ENCODE measurements around the gene TCEANC2. TPM values are rescaled to one million over a fixed set of nuclear protein-coding genes. Genes with fewer than 3 reads are reported as not detected.

TCEANC2 gene
- polyA plus RNA-seq, 1 experiment: 4.1 TPM

DNA sequence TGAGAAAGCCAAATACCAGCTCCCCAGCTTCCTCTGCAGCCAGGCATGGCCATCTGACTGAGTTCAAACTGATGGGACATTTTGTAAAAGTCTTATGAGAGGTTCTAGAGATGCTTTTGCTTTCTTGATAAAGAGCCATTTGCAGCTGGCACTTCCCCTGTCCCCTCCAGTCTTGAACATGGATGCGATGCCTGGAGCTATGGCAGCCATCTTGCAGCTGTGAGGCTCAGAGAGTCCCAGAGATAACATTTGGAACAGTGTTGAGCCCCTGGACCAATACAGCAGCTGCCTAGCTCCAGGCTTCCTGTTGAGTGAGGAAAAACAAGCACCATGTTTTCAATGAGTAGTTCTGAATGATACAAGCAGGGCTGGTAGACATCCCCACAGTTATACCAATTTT lies 85.6 kb downstream of the TCEANC2 start:
- Histone ChIP-seq H3K4me3 (ENCODE audit: low read depth, low read length) (no peak overlapping the region), H3K36me3 (ENCODE audit: control insufficient read depth, insufficient read depth, low read length) (no peaks in the 10 kb centered on the region), H3K27me3 (ENCODE audit: control insufficient read depth, insufficient read depth, low read length) (peaks cover 2% of the 10 kb centered on the region; the same call in 1 of the 2 replicates)
- no peak for DNase-seq (ENCODE audit: low read depth)
- CTCF ChIA-PET: interaction anchor here (0.9 to 1.7 kb wide), 2 partner anchors 13 to 16 kb away, joined by 4 read pairs; no protein-coding TSS in a partner anchor
- no peak for TF ChIP-seq CTCF (IDR thresholded peaks at IDR 0.05; ENCODE audit: insufficient read depth, low read depth, low read length)
- POLR2A ChIA-PET: interaction anchor here (0.6 kb wide), 1 partner anchor 186 kb away, joined by 4 read pairs; no protein-coding TSS in a partner anchor

GRCh38 chr1:54139711-54140110 lies 86.3 kb downstream of the TCEANC2 start:
- TF ChIP-seq CTCF (IDR thresholded peaks at IDR 0.05; ENCODE audit: insufficient read depth, low read depth, low read length): no peak
- CTCF ChIA-PET: no interaction called here
- no peak for DNase-seq (ENCODE audit: low read depth)

DNA sequence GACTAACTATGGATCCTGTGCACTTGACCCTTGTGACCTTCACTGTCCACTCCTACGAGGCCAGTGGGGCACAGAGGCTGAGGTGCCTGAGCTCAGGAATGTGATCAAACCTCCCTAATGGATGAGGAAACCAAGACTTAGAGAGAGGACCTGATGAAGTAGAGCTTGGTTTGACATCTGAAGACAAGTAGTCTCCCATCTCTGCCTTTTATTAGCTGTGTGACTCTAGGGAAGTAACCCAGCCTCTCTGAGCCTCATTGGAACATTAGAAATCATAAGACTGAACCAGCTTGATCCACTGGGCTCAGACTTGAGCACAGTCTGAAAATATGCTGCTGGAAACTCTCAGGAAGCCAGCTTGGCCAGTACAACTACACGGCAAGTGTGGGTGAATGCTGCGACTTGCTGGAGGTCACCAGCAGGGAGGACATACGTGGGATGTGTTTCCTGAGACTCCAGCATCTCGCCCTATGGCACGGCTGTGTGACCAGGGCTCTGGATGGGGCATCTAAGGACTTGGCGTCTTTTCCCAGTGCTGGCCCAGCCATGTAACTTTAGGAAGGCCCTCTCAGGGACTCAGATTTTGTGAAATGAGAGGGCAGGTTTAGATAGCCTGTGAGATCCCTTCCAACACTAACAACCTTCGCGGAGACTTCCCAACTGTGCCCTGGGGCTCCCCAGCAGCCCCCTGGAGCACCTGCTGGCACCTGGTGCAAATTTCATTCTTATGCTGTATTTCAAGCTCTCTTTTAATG lies 88.9 kb downstream of the TCEANC2 start:
- no peak for TF ChIP-seq CTCF (IDR thresholded peaks at IDR 0.05; ENCODE audit: insufficient read depth, low read depth, low read length)
- DNase-seq (ENCODE audit: low read depth): no peak
- ChIA-PET POLR2A (no interaction called here), CTCF (no interaction called here)
- Histone ChIP-seq H3K27me3 (ENCODE audit: control insufficient read depth, insufficient read depth, low read length) (no peaks in the 10 kb centered on the region; the same call in 1 of the 2 replicates), H3K4me3 (ENCODE audit: low read depth, low read length) (no peak overlapping the region), H3K36me3 (ENCODE audit: control insufficient read depth, insufficient read depth, low read length) (no peaks in the 10 kb centered on the region)

More at GRCh38 chr1:54139711-54140110, 86.3 kb downstream of the TCEANC2 start:
- POLR2A ChIA-PET: no interaction called here
- H3K36me3 ChIP-seq (ENCODE audit: control insufficient read depth, insufficient read depth, low read length): no peaks in the 10 kb centered on the region
- no peak overlapping the region for H3K4me3 ChIP-seq (ENCODE audit: low read depth, low read length)
- H3K27me3 ChIP-seq (ENCODE audit: control insufficient read depth, insufficient read depth, low read length): no peaks in the 10 kb centered on the region; the same call in 1 of the 2 replicates

- H3K36me3 ChIP-seq (ENCODE audit: control insufficient read depth, insufficient read depth, low read length): no peaks in the 10 kb centered on the region
- DNase-seq (ENCODE audit: low read depth): no peak
- H3K27me3 ChIP-seq (ENCODE audit: control insufficient read depth, insufficient read depth, low read length): no peaks in the 10 kb centered on the region; the same call in 1 of the 2 replicates
- no peak for TF ChIP-seq CTCF (IDR thresholded peaks at IDR 0.05; ENCODE audit: insufficient read depth, low read depth, low read length)
- CTCF ChIA-PET: no interaction called here
- POLR2A ChIA-PET: no interaction called here
- H3K4me3 ChIP-seq (ENCODE audit: low read depth, low read length): no peak overlapping the region
Measured at GRCh38 chr1:54144366-54144765, 91.0 kb downstream of the TCEANC2 start.

DNA sequence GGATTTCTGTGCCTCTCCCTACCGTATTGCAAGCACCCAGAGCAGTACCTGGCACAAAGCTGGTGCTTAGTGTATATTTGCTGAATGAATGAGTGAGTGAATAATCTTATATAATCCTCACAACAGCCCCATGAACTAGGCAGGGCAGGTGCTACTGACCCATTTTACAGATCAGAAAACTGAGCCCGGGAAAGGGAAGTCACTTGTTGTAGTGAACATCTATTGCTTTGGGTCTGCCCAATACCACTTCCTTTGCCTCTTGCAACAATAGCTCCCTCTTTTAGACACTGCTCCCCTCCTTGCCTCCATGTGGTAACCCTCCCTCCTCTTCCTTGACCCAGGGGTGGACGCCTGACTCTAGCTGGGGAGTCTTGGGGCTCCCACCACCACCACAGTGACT lies 96.3 kb downstream of the TCEANC2 start:
- ChIA-PET CTCF (interaction anchor here (1.1 kb wide), 1 partner anchor 25 kb away, joined by 3 read pairs; no protein-coding TSS in a partner anchor), POLR2A (no interaction called here)
- Histone ChIP-seq H3K27me3 (ENCODE audit: control insufficient read depth, insufficient read depth, low read length) (no peaks in the 10 kb centered on the region), H3K36me3 (ENCODE audit: control insufficient read depth, insufficient read depth, low read length) (no peaks in the 10 kb centered on the region), H3K4me3 (ENCODE audit: low read depth, low read length) (no peak overlapping the region)
- no peak for TF ChIP-seq CTCF (IDR thresholded peaks at IDR 0.05; ENCODE audit: insufficient read depth, low read depth, low read length)
- DNase-seq (ENCODE audit: low read depth): no peak

All from BJ (cell line).